ENCODE data around the gene TMEM132D. TPM values are rescaled to one million over a fixed set of nuclear protein-coding genes. Genes with fewer than 3 reads are reported as not detected.

The TMEM132D gene
- total and polyA plus RNA-seq, 2 of the 4 experiments (the other 2 are of a cell fraction) = not detected

- Histone ChIP-seq H2BK120ac (ENCODE audit: low read depth, low read length) (no peak overlapping the region), H4K8ac (ENCODE audit: low read depth in 2 of 2, low read length in 2 of 2) (no peak overlapping the region), H2BK5ac (ENCODE audit: low read depth, low read length, poor library complexity, severe bottlenecking) (no peak overlapping the region), H3K4ac (ENCODE audit: low read depth, low read length) (no peak overlapping the region), H2AK9ac (replicated peaks; ENCODE audit: low read depth, low read length, poor library complexity) (no peak overlapping the region), H3K56ac (ENCODE audit: extremely low read depth, insufficient read depth, low read length) (no peak overlapping the region), H3K9ac (ENCODE audit: low read depth, low read length) (no peak overlapping the region), H3K23ac (ENCODE audit: low read depth, low read length) (no peak overlapping the region), H3K9me3 (ENCODE audit: control insufficient read depth, insufficient read depth, low read length) (peaks cover 28% of the 10 kb centered on the region), H3K27me3 (ENCODE audit: control insufficient read depth, insufficient read depth, low read length) (no peaks in the 10 kb centered on the region), H3K9me1 (ENCODE audit: insufficient read depth, low read length) (no peaks in the 10 kb centered on the region), H3K14ac (replicated peaks; ENCODE audit: low read depth, low read length) (no peak overlapping the region), H4K5ac (ENCODE audit: low read depth, low read length) (no peak overlapping the region), H3K4me3 (ENCODE audit: insufficient read depth, low read depth, low read length) (no peak overlapping the region), H2AFZ (replicated peaks; ENCODE audit: low read length, poor library complexity) (no peak overlapping the region), H3K36me3 (ENCODE audit: control insufficient read depth, insufficient read depth, low read length) (no peaks in the 10 kb centered on the region), H4K20me1 (ENCODE audit: insufficient read depth, low read length) (no peaks in the 10 kb centered on the region), H2AK5ac (ENCODE audit: low read depth, low read length) (no peak overlapping the region), H4K91ac (ENCODE audit: insufficient read depth, low read depth, low read length) (no peak overlapping the region), H3K18ac (ENCODE audit: low read depth, low read length) (no peak overlapping the region), H3K4me1 (ENCODE audit: control insufficient read depth, insufficient read depth, low read length) (no peaks in the 10 kb centered on the region), H2BK20ac (ENCODE audit: low read depth, low read length) (no peak overlapping the region), H3K4me2 (ENCODE audit: low read depth, low read length) (no peak overlapping the region), H3K27ac (ENCODE audit: insufficient read depth, low read length) (no peak overlapping the region), H3K79me1 (ENCODE audit: low read depth in 1 of 2, low read length in 2 of 2) (no peaks in the 10 kb centered on the region), H2BK15ac (ENCODE audit: low read depth, low read length) (no peak overlapping the region)
- ChIA-PET CTCF (no interaction called here), POLR2A (ENCODE audit: unreplicated experiment) (no interaction called here)
- intact Hi-C loops (cut with micrococcal nuclease) = no loop called here
- dilution Hi-C loops (cut with HindIII; ENCODE audit: low sequenced_read_pairs, unreplicated experiment) = no loop called here
- TF ChIP-seq MXI1 (IDR thresholded peaks at IDR 0.05; ENCODE audit: borderline replicate concordance, low read depth, low read length) = no peak
- TF ChIP-seq MAZ (IDR thresholded peaks at IDR 0.05; ENCODE audit: borderline replicate concordance, low read depth, low read length) = no peak
- ATAC-seq (ENCODE audit: low read depth) (no peak), DNase-seq (no peak)
- in situ Hi-C loops (cut with MboI; ENCODE audit: low sequenced_read_pairs) = no loop called here
- WGBS, 2 experiments (ENCODE audit: extremely low coverage in 2 of 2, insufficient read length in 1 of 2) = no CpG with 5 or more reads among the region's 8 CpGs
- BruUV-seq (replicated peaks) = no TSS peak
Measured at GRCh38 chr12:129911428-129912049, 7.7 kb upstream of the TMEM132D start.
